Mesenchymal stem cell (in vitro differentiated cells and primary cell): Measurements from ENCODE around the gene EPHX1.

Source experiments
- DNase-seq: peaks from one replicate; pipeline ENCODE4 v3.0.0-alpha.2; 2013
- H2AFZ ChIP-seq: one replicate; pipeline ENCODE4 v1.6.1; 2013; ENCODE audit warnings: low read depth, mild to moderate bottlenecking, control low read depth, inconsistent platforms, low read length, moderate library complexity
- H2AK5ac ChIP-seq: 2 replicates; pipeline ENCODE4 v1.6.1; 2013; ENCODE audit warnings: low read length, moderate library complexity, mild to moderate bottlenecking, inconsistent platforms; ENCODE audit not compliant: severe bottlenecking
- H2BK120ac ChIP-seq: one replicate; pipeline ENCODE4 v1.6.1; 2013; ENCODE audit warnings: low read depth, mild to moderate bottlenecking, inconsistent platforms, low read length, moderate library complexity
- H2BK12ac ChIP-seq, 2 experiments: one replicate each; pipeline ENCODE4 v1.6.1; 2013; ENCODE audit warnings: inconsistent platforms in 2 of 2, low read length in 2 of 2, mild to moderate bottlenecking in 2 of 2, moderate library complexity in 2 of 2, control low read depth in 1 of 2
- H2BK15ac ChIP-seq: one replicate; pipeline ENCODE4 v1.6.1; 2013; ENCODE audit warnings: mild to moderate bottlenecking, low read depth, inconsistent platforms; ENCODE audit not compliant: poor library complexity, severe bottlenecking
- H2BK5ac ChIP-seq: 2 replicates; pipeline ENCODE4 v1.6.1; 2013; ENCODE audit warnings: low read depth, mild to moderate bottlenecking, low read length, control low read depth, inconsistent platforms; ENCODE audit not compliant: poor library complexity, severe bottlenecking
- H3K14ac ChIP-seq, 2 experiments: one replicate each; pipeline ENCODE4 v1.6.1; 2013; ENCODE audit warnings: inconsistent platforms in 2 of 2, low read length in 2 of 2, control low read depth in 1 of 2, mild to moderate bottlenecking in 1 of 2, moderate library complexity in 1 of 2
- H3K18ac ChIP-seq, 2 experiments: one replicate each; pipeline ENCODE4 v1.6.1; 2013; ENCODE audit warnings: inconsistent platforms in 2 of 2, low read length in 2 of 2, control low read depth in 1 of 2, low read depth in 1 of 2, mild to moderate bottlenecking in 1 of 2
- H3K23ac ChIP-seq, 2 experiments: one replicate each; pipeline ENCODE4 v1.6.1; 2013; ENCODE audit warnings: inconsistent platforms in 2 of 2, low read length in 2 of 2, mild to moderate bottlenecking in 2 of 2, moderate library complexity in 2 of 2, control low read depth in 1 of 2
- H3K27ac ChIP-seq: 2 replicates; pipeline ENCODE4 v1.5.1; 2013; ENCODE audit warnings: mild to moderate bottlenecking, moderate library complexity, low read length, control low read depth, inconsistent platforms; ENCODE audit not compliant: poor library complexity, severe bottlenecking
- H3K27me3 ChIP-seq, 2 experiments: 2 replicates each; pipeline versions ENCODE4 v1.6.1 to v1.7.0; 2013; ENCODE audit warnings: low read length in 2 of 2, mild to moderate bottlenecking in 2 of 2, moderate library complexity in 2 of 2, control low read depth in 1 of 2, inconsistent platforms in 1 of 2; ENCODE audit not compliant: control insufficient read depth in 1 of 2, insufficient read depth in 1 of 2
- H3K36me3 ChIP-seq, 2 experiments: 2 replicates each; pipeline versions ENCODE4 v1.6.1 to v1.7.0; 2013; ENCODE audit warnings: low read length in 2 of 2, control low read depth in 1 of 2, inconsistent platforms in 1 of 2, low read depth in 1 of 2, mild to moderate bottlenecking in 1 of 2; ENCODE audit not compliant: insufficient read depth in 2 of 2, control insufficient read depth in 1 of 2
- H3K4ac ChIP-seq, 2 experiments: one replicate each; pipeline ENCODE4 v1.6.1; 2013; ENCODE audit warnings: inconsistent platforms in 2 of 2, low read length in 2 of 2, mild to moderate bottlenecking in 2 of 2, moderate library complexity in 2 of 2, control low read depth in 1 of 2, low read depth in 1 of 2
- H3K4me1 ChIP-seq: 2 replicates; pipeline ENCODE4 v1.6.1; 2013; ENCODE audit warnings: low read depth, low read length, control low read depth; ENCODE audit not compliant: control insufficient read depth, insufficient read depth
- H3K4me2 ChIP-seq: 2 replicates; pipeline ENCODE4 v1.6.1; 2013; ENCODE audit warnings: low read length, mild to moderate bottlenecking, inconsistent platforms; ENCODE audit not compliant: poor library complexity, severe bottlenecking
- H3K4me3 ChIP-seq, 2 experiments: 2 replicates each; pipeline versions ENCODE4 v1.5.1 to v1.7.0; 2013; ENCODE audit warnings: low read length in 2 of 2, mild to moderate bottlenecking in 2 of 2, control low read depth in 1 of 2, low read depth in 1 of 2; ENCODE audit not compliant: insufficient read depth in 1 of 2
- H3K79me1 ChIP-seq: replicated peaks from 2 replicates; pipeline ENCODE4 v1.6.1; 2013; ENCODE audit warnings: mild to moderate bottlenecking, control low read depth, low read length, inconsistent platforms; ENCODE audit not compliant: poor library complexity, severe bottlenecking
- H3K9ac ChIP-seq: 2 replicates; pipeline ENCODE4 v1.7.0; 2013; ENCODE audit warnings: mild to moderate bottlenecking, low read length, moderate library complexity
- H3K9me3 ChIP-seq: 2 replicates; pipeline ENCODE4 v1.7.0; 2013; ENCODE audit warnings: mild to moderate bottlenecking, low read length; ENCODE audit not compliant: control insufficient read depth
- H4K8ac ChIP-seq: one replicate; pipeline ENCODE4 v1.6.1; 2013; ENCODE audit warnings: inconsistent platforms, mild to moderate bottlenecking, low read length, moderate library complexity
- H4K91ac ChIP-seq: one replicate; pipeline ENCODE4 v1.6.1; 2013; ENCODE audit warnings: mild to moderate bottlenecking, low read length, inconsistent platforms
- WGBS: methylation state at CpG from one replicate; pipeline ENCODE4 v1.1.7; 2013; ENCODE audit warnings: mixed read lengths; 5-methylcytosine and 5-hydroxymethylcytosine counted together

Gene EPHX1

DNA sequence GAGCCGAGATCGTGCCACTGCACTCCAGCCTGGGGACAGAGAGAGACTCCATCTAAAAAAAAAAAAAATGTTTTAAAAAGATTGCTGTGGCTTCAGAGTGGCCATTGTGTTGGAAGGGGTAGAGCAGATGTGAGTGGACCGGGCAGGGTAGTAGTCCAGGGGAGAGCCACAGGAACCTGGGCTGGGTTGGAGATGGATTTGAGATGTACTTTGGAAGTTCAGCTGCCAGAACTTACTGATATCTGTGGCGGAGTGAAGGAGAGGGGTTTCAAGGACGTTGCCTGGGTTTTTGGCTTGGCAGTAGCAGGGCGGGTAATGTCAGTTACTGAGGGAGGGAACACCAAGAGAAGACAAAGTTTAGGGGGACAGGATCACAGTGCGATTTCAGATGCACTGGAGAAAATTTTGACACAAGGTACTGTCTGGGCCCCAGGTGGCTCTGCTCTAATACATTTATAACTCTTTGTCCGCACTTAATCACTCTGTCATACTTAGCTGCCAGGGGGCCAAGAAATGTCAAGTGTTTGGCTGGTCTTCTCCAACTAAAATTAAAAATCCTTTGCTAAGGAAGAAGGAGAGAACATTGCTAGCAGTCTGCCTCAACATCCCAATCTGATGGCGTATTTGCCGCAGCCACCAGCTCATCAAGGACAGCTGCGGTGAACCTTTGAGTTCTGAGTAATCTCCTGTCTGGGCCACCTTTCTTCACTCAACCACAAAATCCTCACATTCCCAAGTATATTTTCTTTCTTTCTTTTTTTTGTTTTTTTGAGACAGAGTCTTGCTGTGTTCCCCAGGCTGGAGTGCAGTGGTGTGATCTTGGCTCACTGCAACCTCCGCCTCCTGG, 9.6 kb downstream of the EPHX1 start:
- Histone ChIP-seq H2BK120ac (no peak overlapping the region), H3K4me3 (no peak overlapping the region), H3K4me2 (no peak overlapping the region), H3K23ac (no peak overlapping the region), H2BK15ac (no peak overlapping the region), H3K18ac (no peak overlapping the region), H3K36me3 (peaks cover 11 to 13% of the 10 kb centered on the region in 2 experiments), H3K4ac (no peak overlapping the region), H2BK5ac (no peak overlapping the region), H3K27ac (no peak overlapping the region), H2BK12ac (peak overlapping the region in 1 of 2 experiments; percentile 6), H3K79me1 (peaks cover 30% of the 10 kb centered on the region), H2AFZ (no peak overlapping the region), H3K14ac (no peak overlapping the region), H4K91ac (no peak overlapping the region), H3K9me3 (no peaks in the 10 kb centered on the region), H3K4me1 (peaks cover 15% of the 10 kb centered on the region), H3K27me3 (no peaks in the 10 kb centered on the region), H4K8ac (no peak overlapping the region), H3K9ac (no peak overlapping the region), H2AK5ac (peak overlapping the region; percentile 64)
- no peak for DNase-seq
- WGBS: 95% methylated on average over 12 of the region's 12 CpGs

GRCh38 chr1:225820522-225821120, 10.7 kb downstream of the EPHX1 start:
- Histone ChIP-seq H3K4me1 (peaks cover 14% of the 10 kb centered on the region), H4K8ac (no peak overlapping the region), H2AFZ (no peak overlapping the region), H2BK5ac (no peak overlapping the region), H3K9ac (no peak overlapping the region), H3K4me2 (no peak overlapping the region), H3K4me3 (no peak overlapping the region), H3K27ac (no peak overlapping the region), H3K79me1 (peaks cover 31% of the 10 kb centered on the region), H3K27me3 (no peaks in the 10 kb centered on the region), H2BK12ac (no peak overlapping the region), H3K14ac (no peak overlapping the region), H3K23ac (no peak overlapping the region), H2BK120ac (no peak overlapping the region), H4K91ac (no peak overlapping the region), H3K9me3 (no peaks in the 10 kb centered on the region), H3K4ac (no peak overlapping the region), H3K18ac (no peak overlapping the region), H3K36me3 (peaks cover 12 to 14% of the 10 kb centered on the region in 2 experiments), H2BK15ac (no peak overlapping the region), H2AK5ac (no peak overlapping the region)
- 87% methylated on average over 5 of the region's 5 CpGs for WGBS
- DNase-seq: no peak

GRCh38 chr1:225822655-225823403, 12.9 kb downstream of the EPHX1 start:
- no peak overlapping the region for H3K14ac ChIP-seq
- no peak overlapping the region for H2BK5ac ChIP-seq
- H3K9me3 ChIP-seq: no peaks in the 10 kb centered on the region
- no peak overlapping the region for H2BK120ac ChIP-seq
- no peak overlapping the region for H2BK12ac ChIP-seq
- H3K23ac ChIP-seq: no peak overlapping the region
- peak overlapping the region; percentile 13 for H3K9ac ChIP-seq
- 93% methylated on average over 11 of the region's 12 CpGs for WGBS
- no peak overlapping the region for H4K8ac ChIP-seq
- DNase-seq: no peak
- H3K4me3 ChIP-seq: peak overlapping the region in 1 of 2 experiments; percentile 19
- no peaks in the 10 kb centered on the region for H3K27me3 ChIP-seq
- no peak overlapping the region for H2BK15ac ChIP-seq
- H3K4me1 ChIP-seq: peaks cover 1% of the 10 kb centered on the region
- no peak overlapping the region for H3K27ac ChIP-seq
- H3K4ac ChIP-seq: no peak overlapping the region
- no peak overlapping the region for H2AK5ac ChIP-seq
- peaks cover 35% of the 10 kb centered on the region for H3K79me1 ChIP-seq
- H3K4me2 ChIP-seq: no peak overlapping the region
- no peak overlapping the region for H3K18ac ChIP-seq
- no peak overlapping the region for H4K91ac ChIP-seq
- H2AFZ ChIP-seq: no peak overlapping the region
- H3K36me3 ChIP-seq: peaks cover 10 to 17% of the 10 kb centered on the region in 2 experiments

- Histone ChIP-seq H3K23ac (no peak overlapping the region), H3K4me3 (no peak overlapping the region), H2BK15ac (no peak overlapping the region), H3K27me3 (no peaks in the 10 kb centered on the region), H3K27ac (no peak overlapping the region), H2BK12ac (no peak overlapping the region), H3K4me2 (no peak overlapping the region), H3K14ac (no peak overlapping the region), H3K36me3 (peaks cover 12 to 21% of the 10 kb centered on the region in 2 experiments), H4K91ac (no peak overlapping the region), H3K9me3 (no peaks in the 10 kb centered on the region), H2AFZ (no peak overlapping the region), H2BK120ac (no peak overlapping the region), H3K18ac (no peak overlapping the region), H3K4me1 (no peaks in the 10 kb centered on the region), H2BK5ac (no peak overlapping the region), H2AK5ac (no peak overlapping the region), H4K8ac (no peak overlapping the region), H3K9ac (no peak overlapping the region), H3K4ac (no peak overlapping the region), H3K79me1 (peaks cover 34% of the 10 kb centered on the region)
- no peak for DNase-seq
- WGBS: 91% methylated on average over 11 of the region's 12 CpGs
Measured at GRCh38 chr1:225823811-225824261, 13.9 kb downstream of the EPHX1 start.
